HG02678 (cell line): ENCODE measurements around the gene PEX11A.

ENCODE experiments used
- ATAC-seq: cut with Tn5 transposase; IDR thresholded peaks from one replicate; pipeline ENCODE4 v1.9.1; 2021; ENCODE audit warnings: mild to moderate bottlenecking, moderate library complexity; ENCODE audit not compliant: unreplicated experiment

Gene PEX11A

DNA sequence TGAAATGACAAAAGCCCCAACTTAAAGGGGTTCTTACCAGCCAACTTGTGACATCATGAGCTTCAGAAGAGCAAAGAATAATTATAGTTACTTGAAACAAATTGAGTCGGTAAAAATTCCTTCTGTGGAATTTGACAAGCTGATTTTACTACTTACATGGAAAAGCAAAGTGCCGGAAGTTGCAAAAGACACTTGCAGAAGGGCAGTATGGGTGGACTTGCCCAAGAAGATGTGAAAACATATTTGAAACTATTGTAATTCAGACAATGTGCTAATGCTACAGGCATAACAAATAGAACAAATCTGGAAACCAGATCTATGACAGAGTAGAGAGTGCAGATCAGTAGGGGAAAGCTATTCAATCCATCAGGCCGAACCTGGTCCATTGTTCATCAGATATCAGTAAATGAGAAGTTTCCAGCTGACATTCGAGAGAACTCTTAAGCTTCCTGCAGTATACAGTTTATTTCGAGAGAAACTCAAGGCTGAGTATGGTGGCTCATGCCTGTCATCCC lies 32.8 kb downstream of the PEX11A start:
- no peak for ATAC-seq

DNA sequence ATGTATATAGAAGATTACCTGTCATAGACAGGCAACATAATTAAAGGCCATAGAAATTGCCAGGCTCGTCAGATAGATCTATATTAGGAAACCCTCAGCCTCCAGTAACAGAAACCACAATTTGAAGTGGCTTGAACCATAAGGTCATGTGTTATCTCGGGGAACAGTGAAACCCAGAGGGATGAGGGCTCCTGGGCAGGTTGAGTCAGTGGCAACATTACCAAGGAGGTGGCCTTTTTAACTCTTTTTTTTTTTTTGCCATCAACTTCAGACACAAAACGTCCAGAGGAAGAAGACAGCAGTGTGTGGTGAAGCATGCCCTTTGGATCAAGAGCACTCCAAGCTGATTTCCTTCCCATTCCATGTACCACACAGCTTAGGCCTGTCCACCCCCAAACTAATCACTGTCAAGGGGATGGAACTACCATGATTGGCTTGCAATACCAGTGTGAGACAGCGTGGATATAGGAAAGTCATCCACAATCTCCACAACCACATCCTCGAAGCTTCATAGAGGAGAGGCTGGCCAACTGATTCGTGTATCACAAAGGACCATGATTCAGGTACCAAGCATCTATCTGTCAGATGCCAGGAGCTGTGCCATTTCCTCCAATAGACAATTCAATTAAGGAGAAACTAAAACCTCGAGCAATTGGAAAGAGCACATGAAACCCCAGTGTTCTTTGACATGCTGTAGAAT lies 34.3 kb downstream of the PEX11A start:
- ATAC-seq, result no peak

DNA sequence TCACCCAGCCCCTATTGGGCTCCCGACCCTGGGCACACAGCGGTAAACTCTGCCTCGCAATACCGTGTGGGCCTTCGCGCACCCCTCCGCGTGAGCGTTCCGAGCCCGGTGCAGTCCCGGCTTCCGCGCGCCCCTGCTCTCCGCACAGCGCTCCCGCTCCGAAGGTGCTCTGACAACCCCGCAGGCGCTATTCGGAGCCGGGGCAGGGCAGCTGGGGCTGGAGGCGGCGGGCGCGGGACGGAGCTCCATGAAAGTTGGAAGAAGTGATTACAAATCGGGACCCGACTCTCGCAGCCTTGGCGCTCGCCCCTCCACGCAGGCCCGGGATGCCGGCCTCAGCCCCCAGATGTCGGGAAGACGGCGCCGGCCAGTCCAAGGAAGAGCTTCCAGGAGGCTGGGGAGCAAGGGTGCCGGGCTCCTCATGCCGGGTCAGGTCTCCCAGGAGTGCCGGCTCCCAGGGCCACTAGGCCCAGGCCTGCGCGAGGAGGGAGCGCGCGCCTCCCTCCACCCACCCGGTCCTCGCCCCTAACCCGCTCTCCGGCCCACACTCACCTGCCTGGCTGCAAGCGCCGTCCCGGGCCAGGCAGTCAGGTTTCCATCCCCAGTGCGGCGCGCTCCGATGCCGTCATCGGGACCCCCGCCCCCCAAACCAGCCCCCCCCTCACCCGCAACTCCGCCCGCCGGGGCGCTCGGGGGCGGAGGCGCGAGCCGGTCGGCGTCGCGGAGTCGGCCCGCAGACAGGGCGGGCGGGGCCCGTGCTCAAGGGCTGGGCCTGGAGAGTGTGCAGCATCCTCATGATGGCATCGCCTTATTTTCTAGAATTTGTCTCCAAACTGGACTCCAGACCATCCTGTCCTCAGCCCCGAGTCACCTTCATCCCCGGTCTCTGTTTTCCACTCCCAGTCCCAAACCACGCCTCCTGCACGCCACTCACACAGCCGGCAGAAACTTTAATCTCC lies 35.4 kb downstream of the PEX11A start, which contains the start of gene KIF7:
Gene KIF7, minus strand, starts transcription at position 621 of the 959 bp plus-strand sequence. CDS start 2,537 bp downstream, outside the sequence.
- no peak for ATAC-seq

DNA sequence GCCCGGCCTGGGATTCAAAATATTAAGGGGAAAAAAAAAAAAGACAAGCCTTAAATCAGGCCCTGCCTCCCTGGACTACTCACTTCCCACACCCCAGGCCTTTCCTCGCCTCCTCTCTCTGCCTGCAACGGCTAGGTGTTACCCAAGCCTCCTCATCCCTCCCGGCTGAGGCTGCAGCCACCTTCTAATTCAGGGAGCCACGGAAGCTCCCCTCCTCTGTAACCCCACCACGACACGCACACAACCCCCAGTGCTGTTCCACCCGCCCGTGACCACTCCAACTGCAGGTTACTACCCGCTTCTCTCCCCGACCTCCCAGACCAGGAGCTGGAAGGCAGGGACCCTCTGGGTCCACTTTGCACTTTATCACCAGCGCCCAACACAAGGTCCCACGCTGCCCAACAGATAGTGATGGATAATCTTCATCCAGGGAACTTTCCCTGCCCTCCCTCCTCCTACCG lies 36.2 kb downstream of the PEX11A start:
- ATAC-seq, result no peak

DNA sequence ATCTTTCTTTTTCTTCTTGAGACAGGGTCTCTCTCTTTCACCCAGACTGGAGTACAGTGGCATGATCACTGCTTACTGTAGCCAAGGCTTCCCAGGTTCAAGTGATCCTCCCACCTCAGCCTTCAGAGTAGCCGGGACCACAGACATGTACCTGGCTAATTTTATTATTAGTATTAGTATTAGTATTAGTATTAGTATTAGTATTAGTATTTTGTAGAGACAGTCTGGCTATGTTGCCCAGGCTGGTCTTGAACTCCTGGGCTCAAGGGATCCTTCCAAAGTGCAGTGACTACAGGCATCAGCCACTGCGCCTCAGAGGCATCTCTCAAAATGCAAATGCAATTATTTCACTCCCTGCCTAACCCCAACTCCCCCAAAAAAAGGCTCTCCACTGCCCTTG lies 37.0 kb downstream of the PEX11A start:
- no peak for ATAC-seq

DNA sequence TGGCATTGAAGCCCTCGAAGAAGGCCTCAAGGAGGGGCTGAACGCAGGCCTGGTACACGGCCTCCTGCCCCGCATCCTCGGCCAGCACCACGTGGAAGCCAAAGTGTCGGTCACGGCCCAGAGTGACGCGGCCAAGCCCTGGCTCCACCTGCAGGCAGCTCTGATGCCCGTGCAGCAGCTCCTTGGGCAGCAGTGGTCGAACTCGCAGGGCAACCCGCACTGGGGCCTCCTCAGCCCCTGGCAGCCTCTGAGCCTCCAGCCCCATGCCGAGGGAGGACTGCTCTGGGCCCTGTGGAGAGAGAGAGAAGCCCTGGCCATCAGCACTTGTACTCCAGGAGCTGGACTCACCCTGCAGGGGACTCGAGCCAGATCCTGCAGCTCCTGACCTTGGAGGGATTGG lies 37.9 kb downstream of the PEX11A start:
- no peak for ATAC-seq

DNA sequence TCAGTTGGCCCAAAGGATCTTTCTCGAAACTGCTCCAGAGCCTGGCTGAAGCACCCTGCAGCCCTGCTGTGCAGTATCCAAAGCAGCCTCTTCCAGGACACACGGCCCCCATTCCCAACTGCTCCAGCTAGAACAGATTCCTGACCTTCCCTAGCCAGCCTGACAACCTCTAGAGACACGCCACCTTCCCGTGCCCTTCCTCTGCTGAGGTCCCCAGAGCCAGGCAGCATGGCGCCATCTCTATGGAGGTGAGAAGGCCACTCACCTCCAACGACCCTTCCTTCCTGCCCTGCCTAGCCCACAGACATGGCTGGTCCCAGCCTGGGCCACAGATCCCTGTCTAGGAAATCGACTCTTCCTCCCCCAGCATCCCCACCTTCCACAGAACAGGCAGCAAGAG lies 38.4 kb downstream of the PEX11A start:
- no peak for ATAC-seq

DNA sequence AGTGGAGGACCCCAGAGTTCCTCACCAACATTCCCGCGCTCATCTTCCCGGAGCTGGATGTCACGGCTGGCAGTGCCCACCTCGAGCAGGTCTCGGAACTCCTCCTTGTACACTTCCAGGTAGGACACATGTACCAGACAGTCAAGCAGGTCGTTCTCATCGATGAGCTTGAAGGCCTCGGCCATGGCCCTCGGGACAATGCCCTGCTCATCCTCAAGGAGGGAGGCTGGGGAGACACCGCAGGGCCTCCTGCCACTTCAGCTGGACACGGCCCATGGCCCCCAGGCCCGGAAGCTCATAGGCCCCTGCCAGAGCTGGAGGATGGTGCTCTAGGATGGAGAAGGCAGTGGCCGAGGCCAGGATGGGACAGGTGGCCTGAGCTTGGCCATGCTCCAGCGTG lies 40.8 kb downstream of the PEX11A start:
- ATAC-seq, result no peak

DNA sequence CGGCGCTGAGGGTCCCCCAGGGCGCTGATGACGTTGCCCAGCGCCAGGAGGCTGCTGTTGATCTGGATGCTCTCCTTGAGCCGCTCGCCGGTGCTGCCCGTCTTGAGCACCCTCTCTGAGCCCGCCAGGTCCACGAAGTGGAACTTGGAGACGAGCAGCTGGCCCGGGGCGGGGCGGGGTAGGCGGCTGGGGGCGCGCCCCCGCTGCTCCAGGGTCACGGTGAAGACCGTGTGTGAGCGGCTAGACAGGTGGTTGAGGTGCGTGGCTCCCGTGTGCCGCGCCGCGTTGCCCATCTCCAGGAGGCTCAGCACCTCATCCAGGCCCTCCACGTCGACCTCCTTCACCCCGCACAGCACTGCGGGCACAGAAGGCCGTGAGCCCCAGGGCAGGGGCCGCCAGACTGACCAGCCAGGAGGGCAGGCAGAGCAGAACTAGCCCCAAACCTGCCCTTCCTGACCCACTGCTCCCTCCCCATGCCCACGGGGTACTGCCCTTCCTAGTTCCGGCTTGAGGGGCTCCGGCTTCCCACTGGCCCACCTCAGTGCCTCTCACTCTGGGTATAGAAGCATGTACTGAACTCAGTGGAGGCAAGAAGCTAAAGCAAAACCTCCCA lies 41.4 kb downstream of the PEX11A start:
- ATAC-seq, result no peak

DNA sequence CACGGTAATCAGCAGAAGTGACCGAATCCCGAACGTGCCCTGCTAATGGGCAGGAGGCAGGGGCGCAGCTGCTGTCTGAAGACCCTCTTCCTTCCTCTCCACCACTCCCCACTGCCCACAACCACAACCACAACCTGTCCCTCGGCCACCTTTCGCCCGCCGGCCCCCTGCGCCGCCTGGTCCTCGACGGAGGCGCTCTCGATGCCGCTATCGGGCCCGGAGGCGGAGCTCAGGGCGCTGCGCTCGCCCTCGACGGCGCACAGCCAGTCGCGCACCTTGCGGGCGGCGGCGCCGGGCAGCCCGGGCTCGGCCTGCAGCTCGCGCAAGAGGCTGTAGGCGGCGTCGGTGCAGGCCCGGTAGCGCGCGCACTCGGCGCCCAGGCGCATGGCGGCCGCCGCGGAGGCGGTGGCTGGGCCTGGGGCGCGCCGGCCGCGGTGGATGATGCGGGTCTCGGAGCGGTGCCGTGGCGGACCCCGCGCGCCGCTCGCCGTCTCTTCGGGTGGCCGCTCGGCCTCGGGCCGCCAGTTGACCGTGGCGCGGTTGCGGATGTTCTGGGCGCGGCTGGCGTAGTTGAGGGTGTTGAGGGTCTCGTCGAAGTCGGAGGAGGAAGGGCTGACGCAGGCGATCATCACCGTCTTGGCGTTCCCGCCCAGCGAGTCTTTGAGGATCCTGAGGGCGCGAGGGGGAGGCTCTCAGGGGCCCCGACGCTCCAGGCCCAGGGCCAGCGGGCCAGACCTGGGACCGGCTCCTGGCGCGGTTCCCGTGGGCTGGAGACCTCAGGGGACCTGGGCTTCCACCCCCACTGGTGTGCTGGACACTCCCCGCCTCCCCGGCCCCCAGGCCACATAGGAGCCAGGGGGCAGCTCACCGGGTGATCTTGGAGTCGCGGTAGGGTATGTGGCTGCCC lies 42.2 kb downstream of the PEX11A start:
- no peak for ATAC-seq

DNA sequence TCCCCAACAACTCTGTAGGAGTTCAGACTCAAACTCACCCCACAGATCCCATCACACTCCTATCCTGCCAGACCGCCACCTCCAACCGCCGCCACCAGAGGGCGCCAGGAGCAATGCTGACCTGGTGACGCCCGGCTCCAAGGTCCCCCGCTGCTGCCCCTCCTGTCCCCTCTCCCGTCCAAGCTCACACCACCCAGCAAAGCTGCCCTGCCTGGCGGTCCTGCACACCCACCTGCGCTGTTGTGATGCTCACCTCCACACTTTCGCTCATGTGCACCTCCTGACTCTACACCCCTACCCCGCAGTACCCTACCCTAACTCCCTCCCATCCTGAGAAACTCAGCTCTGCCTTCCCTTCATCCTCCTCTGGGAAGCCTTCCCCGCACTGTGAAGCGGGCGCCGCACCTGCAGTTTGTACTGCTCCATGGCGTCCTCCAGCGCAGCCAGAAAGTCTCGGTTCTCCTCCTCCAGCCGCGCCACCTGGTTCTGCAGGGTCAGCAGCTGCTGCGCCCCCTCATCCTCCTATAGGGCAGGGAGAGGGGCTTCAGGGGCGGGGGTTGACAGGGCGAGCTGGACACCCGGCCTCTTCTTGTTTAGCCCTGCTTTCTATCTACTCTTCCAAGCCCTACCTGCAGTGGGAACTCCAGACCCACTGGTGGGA lies 43.2 kb downstream of the PEX11A start:
- no peak for ATAC-seq

DNA sequence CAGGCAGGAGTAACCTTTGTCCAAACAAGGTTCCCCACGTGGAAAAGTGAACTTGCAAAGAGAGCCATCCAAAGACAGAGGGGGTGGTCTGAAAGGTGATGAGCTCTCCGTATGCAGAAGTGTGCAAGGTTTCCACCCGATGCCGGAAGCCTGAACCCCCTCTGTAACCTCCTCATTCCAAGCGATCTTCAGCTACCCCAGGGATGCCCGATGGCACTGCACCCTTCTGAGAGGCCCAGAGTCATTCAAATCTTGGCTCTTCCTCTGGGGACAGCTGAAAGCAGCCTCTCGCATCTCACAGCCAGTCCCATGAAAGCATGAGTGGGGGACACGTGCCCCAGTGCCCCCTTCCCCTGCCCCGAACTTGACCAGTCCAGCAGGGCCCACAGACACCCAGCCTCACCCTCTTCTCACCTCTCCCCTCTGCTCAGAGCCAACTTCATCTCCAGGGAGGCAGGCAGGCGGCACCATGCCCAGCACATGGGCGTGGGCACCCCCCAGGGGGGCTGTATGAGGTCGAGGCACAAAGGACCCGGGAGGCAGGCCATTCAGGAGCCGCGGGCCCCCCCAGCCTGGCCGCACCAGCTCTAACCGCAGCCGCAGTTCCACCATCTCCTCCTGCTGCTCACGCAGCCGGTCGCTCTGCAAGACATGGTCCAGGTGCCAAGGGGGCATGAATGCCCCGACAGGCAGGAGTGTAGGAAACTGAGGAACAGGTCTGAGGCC lies 44.0 kb downstream of the PEX11A start:
- ATAC-seq, result no peak

DNA sequence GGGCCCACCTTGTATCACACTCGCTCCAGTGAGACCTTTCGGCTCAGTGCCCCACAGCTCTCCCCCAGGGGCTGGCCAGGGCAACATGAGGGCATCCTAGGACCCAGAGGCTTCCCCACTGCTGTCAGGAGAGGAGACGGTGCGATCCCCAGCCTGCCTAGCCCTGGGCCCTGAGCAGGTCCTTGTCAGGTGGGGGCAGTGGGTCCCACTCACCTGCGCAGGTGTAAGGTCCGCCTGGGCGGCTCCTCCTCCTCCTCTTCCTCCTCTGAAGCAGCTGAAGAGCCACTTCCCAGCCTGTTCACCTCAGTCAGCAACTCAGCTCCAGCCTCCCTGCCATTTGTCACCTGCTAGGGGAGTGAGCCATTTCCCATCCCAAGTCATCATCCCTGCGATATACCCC lies 44.9 kb downstream of the PEX11A start:
- ATAC-seq, result no peak

DNA sequence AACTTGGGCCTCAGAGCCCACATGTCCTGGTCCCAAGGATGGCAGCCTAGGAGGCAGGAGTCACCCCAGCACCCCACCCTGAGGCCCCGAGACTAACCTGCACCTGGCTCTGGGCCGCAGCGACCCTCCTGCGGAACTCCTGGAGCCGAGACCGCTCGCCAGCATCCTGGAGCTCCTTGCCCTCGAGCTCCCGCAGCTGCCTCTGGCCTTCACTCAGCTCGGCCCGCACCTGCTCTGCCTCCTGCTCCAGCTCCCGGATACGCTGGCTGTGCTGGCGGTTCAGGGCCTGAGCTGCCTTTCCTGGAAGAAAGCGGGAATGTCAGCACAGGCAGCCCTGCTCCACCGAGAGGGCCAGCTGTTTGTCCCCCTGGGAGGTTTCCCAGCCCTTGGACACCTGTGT lies 48.4 kb downstream of the PEX11A start:
- no peak for ATAC-seq

DNA sequence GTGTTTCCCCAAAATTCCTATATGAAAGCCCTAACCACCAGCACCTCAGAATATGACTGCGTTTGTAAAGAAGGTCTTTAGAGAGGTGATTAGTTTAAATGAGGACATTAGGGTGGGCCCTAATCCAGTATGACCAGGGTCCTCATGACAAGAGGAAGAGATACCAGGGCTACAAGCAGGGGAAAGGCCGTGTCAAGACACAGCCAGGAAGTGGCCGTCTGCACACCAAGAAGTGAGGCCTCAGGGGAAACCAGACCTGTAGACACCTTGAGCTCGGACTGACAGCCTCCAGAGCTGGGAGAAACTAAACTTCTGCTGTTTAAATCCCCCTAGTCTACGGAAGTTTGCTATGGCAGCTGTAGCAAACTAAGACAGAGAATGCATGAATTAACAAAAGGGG lies 49.5 kb downstream of the PEX11A start:
- ATAC-seq, result no peak

DNA sequence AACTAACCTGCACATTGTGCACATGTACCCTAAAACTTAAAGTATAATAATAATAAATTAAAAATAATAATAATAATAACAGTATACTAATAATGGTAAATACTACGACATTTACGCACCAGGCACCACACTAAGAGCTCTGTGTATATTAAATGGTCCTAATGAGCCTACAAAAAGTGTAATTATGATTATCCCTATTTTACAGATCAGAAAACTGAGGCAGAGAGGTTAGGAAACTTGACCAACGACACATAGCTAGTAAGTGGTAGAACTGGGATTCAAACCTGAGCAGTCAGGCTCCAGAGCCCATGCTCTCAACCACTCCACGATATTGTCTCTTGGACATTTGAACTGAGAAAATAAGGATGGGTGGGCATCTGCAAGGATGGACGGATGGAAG lies 50.3 kb downstream of the PEX11A start:
- no peak for ATAC-seq

DNA sequence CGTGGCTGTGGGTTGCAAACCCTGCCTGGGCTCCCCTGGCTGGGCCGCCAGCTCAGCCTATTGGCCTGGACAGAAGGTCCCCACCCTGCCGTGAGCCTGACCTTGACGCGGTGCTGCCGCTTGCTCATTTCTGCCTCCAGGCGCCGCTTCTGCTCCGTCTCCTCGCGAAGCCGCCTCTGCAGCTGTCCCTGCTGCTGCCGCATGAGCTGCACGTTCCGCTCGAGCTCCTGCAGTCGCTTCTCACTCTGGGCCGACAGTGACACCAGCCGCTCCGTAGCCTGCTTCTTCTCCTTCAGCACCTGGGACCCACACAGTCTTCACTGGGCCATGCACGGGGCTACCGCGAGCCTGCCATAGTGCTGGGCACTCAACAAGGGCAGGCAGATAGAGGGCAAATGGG lies 57.0 kb downstream of the PEX11A start:
- ATAC-seq, result no peak

DNA sequence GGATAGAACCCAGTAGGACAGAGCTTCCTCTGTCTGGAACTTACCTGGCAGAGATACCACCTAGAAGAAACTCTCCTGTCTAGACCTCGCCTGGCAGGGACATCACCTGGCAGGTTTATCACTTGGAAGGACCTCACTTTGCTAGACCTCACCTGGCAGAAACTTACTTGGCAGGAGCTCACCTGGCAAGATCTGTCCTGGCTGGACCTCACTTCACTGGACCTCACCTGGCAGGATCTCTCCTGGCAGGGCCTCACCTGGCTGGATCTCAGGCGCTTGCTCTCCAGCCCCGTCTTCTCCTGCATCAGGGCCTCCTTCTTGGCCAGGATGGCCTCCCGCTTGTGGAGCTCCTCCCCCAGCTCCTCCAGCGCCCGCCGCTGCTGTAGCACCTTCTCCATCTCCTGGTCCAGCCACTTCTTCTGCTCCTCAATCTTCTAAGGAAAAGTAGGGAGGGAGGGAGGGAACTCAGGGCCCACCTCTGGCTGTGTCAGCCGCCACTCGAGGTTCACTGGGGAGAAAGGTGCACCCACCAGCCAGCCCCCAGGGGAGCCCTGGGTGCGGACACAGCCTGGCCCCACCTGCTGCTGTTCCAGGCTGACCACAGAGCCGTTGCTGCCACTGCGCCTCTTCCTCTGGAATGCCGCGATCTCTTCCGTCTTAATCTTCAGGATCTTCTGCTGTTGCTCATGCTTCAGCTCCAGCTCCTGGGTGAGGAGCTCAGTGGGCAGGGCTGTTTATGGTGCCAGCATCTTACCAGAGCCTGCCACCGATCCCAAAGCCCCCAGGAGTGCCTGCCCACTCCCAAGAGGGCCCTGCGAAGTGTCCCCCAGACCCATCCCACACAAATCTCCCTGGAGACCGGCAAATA lies 57.8 kb downstream of the PEX11A start:
- ATAC-seq, result no peak
